H1 (cell line): Measurements from ENCODE around the gene FNDC11.

Experiments used
- POLR2A ChIP-seq, 2 experiments: IDR thresholded peaks; 1 replicate in 1 of 2; 2 replicates in 1 of 2; pipeline ENCODE4 v1.6.1; 2011; ENCODE audit warnings: low read depth in 2 of 2, low read length in 2 of 2, mild to moderate bottlenecking in 2 of 2; ENCODE audit errors: control extremely low read depth in 1 of 2
- TF ChIP-seq, protein P1 (sequence below), 3 experiments: IDR thresholded peaks; 1 replicate in 2 of 3; 2 replicates in 1 of 3; pipeline versions ENCODE4 v1.5.1 to v1.6.1; 2011; ENCODE audit warnings: low read length in 3 of 3, mild to moderate bottlenecking in 3 of 3, inconsistent platforms in 2 of 3, low read depth in 1 of 3, moderate library complexity in 1 of 3; ENCODE audit not compliant: insufficient read depth in 1 of 3; ENCODE audit errors: control extremely low read depth in 1 of 3
- TF ChIP-seq, protein P2 (sequence below): IDR thresholded peaks from 2 replicates; pipeline ENCODE4 v1.6.1; 2012; ENCODE audit warnings: inconsistent platforms

GRCh38 chr20:63541371-63541770 is 12.6 kb upstream of the FNDC11 start:
- TF ChIP-seq, protein P1, sequence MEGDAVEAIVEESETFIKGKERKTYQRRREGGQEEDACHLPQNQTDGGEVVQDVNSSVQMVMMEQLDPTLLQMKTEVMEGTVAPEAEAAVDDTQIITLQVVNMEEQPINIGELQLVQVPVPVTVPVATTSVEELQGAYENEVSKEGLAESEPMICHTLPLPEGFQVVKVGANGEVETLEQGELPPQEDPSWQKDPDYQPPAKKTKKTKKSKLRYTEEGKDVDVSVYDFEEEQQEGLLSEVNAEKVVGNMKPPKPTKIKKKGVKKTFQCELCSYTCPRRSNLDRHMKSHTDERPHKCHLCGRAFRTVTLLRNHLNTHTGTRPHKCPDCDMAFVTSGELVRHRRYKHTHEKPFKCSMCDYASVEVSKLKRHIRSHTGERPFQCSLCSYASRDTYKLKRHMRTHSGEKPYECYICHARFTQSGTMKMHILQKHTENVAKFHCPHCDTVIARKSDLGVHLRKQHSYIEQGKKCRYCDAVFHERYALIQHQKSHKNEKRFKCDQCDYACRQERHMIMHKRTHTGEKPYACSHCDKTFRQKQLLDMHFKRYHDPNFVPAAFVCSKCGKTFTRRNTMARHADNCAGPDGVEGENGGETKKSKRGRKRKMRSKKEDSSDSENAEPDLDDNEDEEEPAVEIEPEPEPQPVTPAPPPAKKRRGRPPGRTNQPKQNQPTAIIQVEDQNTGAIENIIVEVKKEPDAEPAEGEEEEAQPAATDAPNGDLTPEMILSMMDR (IDR thresholded peaks at IDR 0.05; ENCODE audit: control extremely low read depth in 1 of 3, insufficient read depth in 1 of 3, low read depth in 1 of 3, low read length in 3 of 3), result no peak
- TF ChIP-seq, protein P2, sequence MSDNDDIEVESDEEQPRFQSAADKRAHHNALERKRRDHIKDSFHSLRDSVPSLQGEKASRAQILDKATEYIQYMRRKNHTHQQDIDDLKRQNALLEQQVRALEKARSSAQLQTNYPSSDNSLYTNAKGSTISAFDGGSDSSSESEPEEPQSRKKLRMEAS, result no peak
- TF ChIP-seq POLR2A (IDR thresholded peaks at IDR 0.05; ENCODE audit: control extremely low read depth in 1 of 2, low read depth in 2 of 2, low read length in 2 of 2), result no peak
